Stomach (tissue), 4 donors: ENCODE results near the gene AP2A1.

ENCODE experiments used
- POLR2A ChIP-seq, 4 donors: fragments of 450-650 bp; IDR thresholded peaks; one replicate each; pipeline ENCODE4 v1.6.1; 2016; ENCODE audit warnings: antibody characterized with exemption in 4 of 4, control low read depth in 2 of 4, mild to moderate bottlenecking in 1 of 4, moderate library complexity in 1 of 4
- TF ChIP-seq, protein P1 (sequence below), 7 experiments: fragments of 450-650 bp in 4 of 7; fragments of 200-600 bp in 3 of 7; sonication (generic) in 3 of 7; IDR thresholded peaks; one replicate each; pipeline ENCODE4 v1.5.1; 2016 to 2019; ENCODE audit warnings: antibody characterized with exemption in 7 of 7, control low read depth in 2 of 7, mild to moderate bottlenecking in 1 of 7

DNA sequence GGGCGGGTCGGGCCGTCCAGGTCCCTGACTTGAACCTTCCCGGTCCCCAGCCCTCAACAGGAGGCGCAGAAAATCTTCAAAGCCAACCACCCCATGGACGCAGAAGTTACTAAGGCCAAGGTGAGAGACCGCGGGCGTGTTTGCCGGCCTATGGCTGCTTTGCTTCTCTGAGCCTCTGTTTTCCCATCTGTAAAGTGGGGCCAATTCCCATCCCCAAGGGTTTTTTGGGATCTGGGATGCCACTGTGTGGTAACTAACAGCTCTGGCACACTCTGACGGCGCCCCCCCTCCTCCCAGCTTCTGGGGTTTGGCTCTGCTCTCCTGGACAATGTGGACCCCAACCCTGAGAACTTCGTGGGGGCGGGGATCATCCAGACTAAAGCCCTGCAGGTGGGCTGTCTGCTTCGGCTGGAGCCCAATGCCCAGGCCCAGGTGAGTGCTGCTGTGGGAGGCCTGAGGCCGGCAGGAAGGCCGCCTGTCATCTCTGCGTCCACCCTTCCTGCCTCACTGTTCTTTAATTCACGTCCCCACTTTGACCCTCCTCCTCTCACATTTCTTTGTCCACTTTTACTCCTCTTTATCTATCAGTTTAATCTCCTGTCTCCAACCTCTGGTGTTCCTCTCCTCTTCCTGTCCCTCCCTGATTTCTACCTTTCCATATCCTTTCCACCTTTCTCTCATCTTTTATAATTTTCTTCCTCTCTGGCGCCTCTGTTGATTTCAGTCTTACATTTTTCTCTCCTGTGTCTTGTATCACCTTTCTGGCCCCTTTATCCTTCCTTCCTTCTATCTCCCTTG, 39.2 kb downstream of the AP2A1 start:
- TF ChIP-seq POLR2A (IDR thresholded peaks at IDR 0.05): no peak
- TF ChIP-seq, protein P1, sequence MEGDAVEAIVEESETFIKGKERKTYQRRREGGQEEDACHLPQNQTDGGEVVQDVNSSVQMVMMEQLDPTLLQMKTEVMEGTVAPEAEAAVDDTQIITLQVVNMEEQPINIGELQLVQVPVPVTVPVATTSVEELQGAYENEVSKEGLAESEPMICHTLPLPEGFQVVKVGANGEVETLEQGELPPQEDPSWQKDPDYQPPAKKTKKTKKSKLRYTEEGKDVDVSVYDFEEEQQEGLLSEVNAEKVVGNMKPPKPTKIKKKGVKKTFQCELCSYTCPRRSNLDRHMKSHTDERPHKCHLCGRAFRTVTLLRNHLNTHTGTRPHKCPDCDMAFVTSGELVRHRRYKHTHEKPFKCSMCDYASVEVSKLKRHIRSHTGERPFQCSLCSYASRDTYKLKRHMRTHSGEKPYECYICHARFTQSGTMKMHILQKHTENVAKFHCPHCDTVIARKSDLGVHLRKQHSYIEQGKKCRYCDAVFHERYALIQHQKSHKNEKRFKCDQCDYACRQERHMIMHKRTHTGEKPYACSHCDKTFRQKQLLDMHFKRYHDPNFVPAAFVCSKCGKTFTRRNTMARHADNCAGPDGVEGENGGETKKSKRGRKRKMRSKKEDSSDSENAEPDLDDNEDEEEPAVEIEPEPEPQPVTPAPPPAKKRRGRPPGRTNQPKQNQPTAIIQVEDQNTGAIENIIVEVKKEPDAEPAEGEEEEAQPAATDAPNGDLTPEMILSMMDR (IDR thresholded peaks at IDR 0.05): no peak
